Measurements from ENCODE around the gene SLC26A11. TPM values are rescaled to one million over a fixed set of nuclear protein-coding genes. Genes with fewer than 3 reads are reported as not detected.

Gene SLC26A11
- total RNA-seq, 1 experiment from 2014 or later: 17.7 TPM

DNA sequence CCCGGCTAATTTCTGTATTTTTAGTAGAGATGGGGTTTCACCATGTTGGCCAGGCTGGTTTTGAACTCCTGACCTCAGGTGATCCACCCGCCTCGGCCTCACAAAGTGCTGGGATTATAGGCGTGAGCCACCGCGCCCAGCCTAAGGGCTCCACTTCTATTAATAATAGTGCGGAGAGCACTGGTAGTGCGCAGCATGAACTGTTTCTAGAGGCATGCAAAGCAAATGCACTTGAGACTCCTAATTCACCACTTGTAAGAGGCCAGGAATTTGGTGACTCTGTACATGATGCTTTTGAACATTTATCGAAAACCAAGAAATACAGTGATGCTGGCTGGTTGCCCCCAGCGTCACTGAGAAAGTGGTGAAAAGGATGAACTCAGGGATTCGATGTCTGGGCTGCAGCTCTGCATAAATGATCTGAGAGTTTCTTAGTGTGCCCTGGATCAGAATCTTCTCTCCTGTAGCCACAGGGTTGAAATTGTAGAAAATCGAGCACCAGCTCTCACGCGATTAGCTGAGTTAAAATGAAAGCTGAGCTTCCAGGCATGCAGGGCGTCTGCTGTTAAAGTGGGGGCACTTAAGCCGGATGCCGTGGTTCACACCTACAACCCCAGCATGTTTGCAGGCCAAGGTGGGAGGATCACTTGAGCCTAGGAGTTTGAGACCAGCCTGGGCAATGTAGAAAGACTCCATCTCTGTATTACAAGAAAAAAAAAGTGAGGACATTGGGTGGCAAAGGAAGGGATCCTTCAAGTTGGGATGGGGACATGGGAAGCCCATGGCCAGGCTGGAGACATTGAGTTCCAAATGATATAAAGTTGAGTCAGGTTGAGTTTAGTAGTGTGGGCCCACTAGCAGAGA lies 45.2 kb downstream of the SLC26A11 start:
- POLR2A ChIA-PET: no interaction called here
- no peak overlapping the region for H3K4me3 ChIP-seq (replicated peaks in 1 of 2; ENCODE audit: low read depth in 1 of 2, low read length in 2 of 2)
- no peaks in the 10 kb centered on the region for H4K20me1 ChIP-seq (ENCODE audit: insufficient read depth)
- ATAC-seq: no peak
- no peak overlapping the region for H3K27ac ChIP-seq (ENCODE audit: low read depth, low read length)
- no peak for TF ChIP-seq YY1 (IDR thresholded peaks at IDR 0.05; ENCODE audit: extremely low read depth, insufficient replicate concordance, low read depth, low read length)
- TF ChIP-seq TCF7L2 (IDR thresholded peaks at IDR 0.05; ENCODE audit: borderline replicate concordance, extremely low read depth, insufficient read depth, insufficient read length): no peak
- no peak for TF ChIP-seq ELF1 (IDR thresholded peaks at IDR 0.05; ENCODE audit: borderline replicate concordance, low read depth)
- no peak for TF ChIP-seq SRF (IDR thresholded peaks at IDR 0.05; ENCODE audit: low read depth)
- TF ChIP-seq, protein P1, sequence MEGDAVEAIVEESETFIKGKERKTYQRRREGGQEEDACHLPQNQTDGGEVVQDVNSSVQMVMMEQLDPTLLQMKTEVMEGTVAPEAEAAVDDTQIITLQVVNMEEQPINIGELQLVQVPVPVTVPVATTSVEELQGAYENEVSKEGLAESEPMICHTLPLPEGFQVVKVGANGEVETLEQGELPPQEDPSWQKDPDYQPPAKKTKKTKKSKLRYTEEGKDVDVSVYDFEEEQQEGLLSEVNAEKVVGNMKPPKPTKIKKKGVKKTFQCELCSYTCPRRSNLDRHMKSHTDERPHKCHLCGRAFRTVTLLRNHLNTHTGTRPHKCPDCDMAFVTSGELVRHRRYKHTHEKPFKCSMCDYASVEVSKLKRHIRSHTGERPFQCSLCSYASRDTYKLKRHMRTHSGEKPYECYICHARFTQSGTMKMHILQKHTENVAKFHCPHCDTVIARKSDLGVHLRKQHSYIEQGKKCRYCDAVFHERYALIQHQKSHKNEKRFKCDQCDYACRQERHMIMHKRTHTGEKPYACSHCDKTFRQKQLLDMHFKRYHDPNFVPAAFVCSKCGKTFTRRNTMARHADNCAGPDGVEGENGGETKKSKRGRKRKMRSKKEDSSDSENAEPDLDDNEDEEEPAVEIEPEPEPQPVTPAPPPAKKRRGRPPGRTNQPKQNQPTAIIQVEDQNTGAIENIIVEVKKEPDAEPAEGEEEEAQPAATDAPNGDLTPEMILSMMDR (IDR thresholded peaks at IDR 0.05 in 2 of 3, conservative IDR thresholded peaks at IDR 0.05 in 1 of 3; ENCODE audit: borderline replicate concordance in 1 of 3, insufficient read depth in 1 of 3, low read depth in 2 of 3, low read length in 2 of 3): no peak
- TF ChIP-seq, protein P2, sequence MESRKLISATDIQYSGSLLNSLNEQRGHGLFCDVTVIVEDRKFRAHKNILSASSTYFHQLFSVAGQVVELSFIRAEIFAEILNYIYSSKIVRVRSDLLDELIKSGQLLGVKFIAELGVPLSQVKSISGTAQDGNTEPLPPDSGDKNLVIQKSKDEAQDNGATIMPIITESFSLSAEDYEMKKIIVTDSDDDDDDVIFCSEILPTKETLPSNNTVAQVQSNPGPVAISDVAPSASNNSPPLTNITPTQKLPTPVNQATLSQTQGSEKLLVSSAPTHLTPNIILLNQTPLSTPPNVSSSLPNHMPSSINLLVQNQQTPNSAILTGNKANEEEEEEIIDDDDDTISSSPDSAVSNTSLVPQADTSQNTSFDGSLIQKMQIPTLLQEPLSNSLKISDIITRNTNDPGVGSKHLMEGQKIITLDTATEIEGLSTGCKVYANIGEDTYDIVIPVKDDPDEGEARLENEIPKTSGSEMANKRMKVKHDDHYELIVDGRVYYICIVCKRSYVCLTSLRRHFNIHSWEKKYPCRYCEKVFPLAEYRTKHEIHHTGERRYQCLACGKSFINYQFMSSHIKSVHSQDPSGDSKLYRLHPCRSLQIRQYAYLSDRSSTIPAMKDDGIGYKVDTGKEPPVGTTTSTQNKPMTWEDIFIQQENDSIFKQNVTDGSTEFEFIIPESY (IDR thresholded peaks at IDR 0.05; ENCODE audit: extremely low read depth, insufficient replicate concordance, low read length): no peak
- no peak for TF ChIP-seq SIN3A (IDR thresholded peaks at IDR 0.05; ENCODE audit: low read depth)
- TF ChIP-seq FOSL1 (IDR thresholded peaks at IDR 0.05; ENCODE audit: low read depth): no peak
- TF ChIP-seq JUND (IDR thresholded peaks at IDR 0.05): no peak
- no peak for TF ChIP-seq ZNF274 (IDR thresholded peaks at IDR 0.05; ENCODE audit: low read depth, low read length)
- TF ChIP-seq POLR2AphosphoS5 (IDR thresholded peaks at IDR 0.05; ENCODE audit: low read depth, low read length): no peak
- TF ChIP-seq SP1 (IDR thresholded peaks at IDR 0.05; ENCODE audit: low read depth): no peak
- TF ChIP-seq CEBPB (IDR thresholded peaks at IDR 0.05; ENCODE audit: low read depth): no peak
- no peak overlapping the region for H3K4me2 ChIP-seq (ENCODE audit: low read length)
- H3K9me2 ChIP-seq (ENCODE audit: insufficient read depth): no peaks in the 10 kb centered on the region
- no TSS peak for BruUV-seq (replicated peaks)
- H2AFZ ChIP-seq (ENCODE audit: low read depth, low read length, poor library complexity, severe bottlenecking): no peak overlapping the region
- no peaks in the 10 kb centered on the region for H3K9me3 ChIP-seq (ENCODE audit: control insufficient read depth in 1 of 2, insufficient read depth in 1 of 2, low read depth in 1 of 2, low read length in 2 of 2)
- intact Hi-C loops (cut with micrococcal nuclease): no loop called here
- no peaks in the 10 kb centered on the region for H3K36me3 ChIP-seq (ENCODE audit: control insufficient read depth in 1 of 2, insufficient read depth in 2 of 2, low read length in 2 of 2)
- no peak for DNase-seq (ENCODE audit: low read depth, low spot score)
- RAD21 ChIA-PET (ENCODE audit: low non-redundant PET in 1 of 2, low total read pairs in 2 of 2, uncharacterized antibody in 2 of 2, unreplicated experiment in 2 of 2): no interaction called here
- no peaks in the 10 kb centered on the region for H3K79me2 ChIP-seq (ENCODE audit: insufficient read depth, low read length)
- H3K9ac ChIP-seq (ENCODE audit: low read length): no peak overlapping the region
- CTCF ChIA-PET: interaction anchor here (0.6 kb wide), 1 partner anchor 19 kb away, joined by 3 read pairs; no protein-coding TSS in a partner anchor
- H3K27me3 ChIP-seq (ENCODE audit: insufficient read depth, low read length): no peaks in the 10 kb centered on the region
- peaks cover 7 to 14% of the 10 kb centered on the region in 2 experiments for H3K4me1 ChIP-seq (ENCODE audit: control insufficient read depth in 1 of 2, insufficient read depth in 2 of 2, low read length in 2 of 2)

All from HCT116 (cell line).